Stimulated activated CD4-positive, alpha-beta T cell treated with anti-CD3 and anti-CD28 coated beads, Interleukin-4, amount 100 ng/mL, for 24 hours (primary cell): Measurements from ENCODE around the gene FHDC1.

Source experiments
- DNase-seq: peaks from one replicate; pipeline ENCODE4 v3.0.0-alpha.2; 2020

The FHDC1 gene

DNA sequence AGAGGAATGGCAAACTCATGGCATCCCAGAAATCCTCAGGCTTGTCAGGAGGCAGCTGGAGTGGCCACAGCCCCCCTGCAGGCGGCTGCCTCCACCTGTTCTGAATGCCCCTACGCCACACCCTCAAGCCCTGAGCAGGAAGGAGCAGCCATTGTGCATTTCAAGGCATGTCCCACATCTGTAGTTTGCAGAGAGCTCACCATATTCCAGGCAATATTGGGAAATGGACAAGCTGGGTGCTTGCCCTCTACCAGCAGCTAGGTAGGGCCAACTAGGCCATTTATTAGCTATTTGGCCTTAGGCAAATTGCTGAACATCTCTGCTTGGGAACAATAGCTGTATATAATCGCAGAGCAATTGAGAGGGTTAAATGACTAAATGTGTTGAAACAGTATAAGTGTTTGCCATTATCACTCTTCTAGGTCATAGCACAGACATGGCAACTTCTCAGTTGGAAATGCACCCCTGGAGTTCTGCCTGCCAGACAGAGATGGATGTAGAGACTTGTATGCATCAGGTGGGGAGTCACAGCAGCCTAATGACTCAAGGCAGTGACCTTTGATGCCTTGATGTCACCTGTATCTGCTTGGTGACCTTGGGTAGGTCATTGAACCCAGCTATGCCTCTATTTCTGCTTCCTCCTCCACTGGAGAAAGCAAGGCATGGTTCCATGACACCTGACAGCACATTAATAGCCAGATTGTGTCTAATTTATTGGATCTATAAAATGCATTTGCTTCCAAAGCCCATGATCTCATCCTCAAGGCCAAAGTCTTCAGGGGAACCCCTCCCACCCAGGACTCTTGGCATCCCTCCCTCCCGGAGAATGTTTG, 52.8 kb downstream of the FHDC1 start:
- no peak for DNase-seq

DNA sequence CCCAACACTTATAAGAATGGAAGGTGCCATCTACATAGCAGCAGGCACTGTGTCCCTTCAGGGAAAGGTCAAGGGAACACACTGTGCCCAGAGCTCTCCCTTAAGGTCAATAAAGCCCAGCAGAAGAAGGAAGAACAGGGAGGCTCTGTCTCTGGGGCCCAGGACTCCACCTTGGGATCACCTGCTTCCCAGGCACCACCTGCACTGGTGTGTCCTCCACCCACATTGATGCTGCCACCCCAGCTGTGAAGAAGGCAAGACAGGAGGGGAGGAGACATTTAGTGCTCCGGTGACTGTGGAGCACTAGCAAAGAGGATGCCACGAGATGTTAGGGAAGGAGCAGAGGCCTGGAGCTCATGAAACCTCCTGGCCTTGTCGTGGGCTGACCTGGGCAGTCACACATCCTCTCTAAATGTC, 53.4 kb downstream of the FHDC1 start:
- no peak for DNase-seq

DNA sequence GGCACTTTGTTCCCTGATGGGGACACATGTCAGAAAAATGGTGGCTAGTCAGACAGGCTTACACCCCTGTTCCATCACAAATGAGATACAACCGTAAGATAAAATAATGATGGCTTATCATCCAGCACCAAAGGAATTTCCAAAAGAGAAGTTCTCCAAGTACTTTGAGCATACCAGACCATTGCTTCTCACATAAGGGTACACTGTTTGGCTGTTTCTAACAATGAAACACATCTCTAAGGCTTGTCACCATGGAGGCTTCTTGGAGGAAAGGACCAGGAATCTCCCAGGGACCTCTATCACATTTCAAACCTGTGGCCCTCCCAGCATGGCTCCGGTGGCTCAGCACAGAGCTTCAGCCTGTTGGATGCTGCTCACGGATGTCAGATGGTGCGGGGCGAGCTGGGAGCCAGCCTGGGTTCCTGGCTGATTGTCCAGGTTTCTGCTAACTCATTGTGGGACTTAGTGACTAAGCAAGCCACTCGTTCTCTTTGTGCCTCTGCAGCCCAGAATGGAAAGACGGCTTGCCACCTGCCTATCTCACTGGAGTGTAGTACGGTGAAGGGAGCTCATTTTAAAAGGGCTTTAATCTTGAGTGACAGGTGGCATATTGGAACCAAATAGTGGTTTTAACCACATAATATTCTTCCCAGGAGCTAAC, 54.5 kb downstream of the FHDC1 start:
- no peak for DNase-seq

DNA sequence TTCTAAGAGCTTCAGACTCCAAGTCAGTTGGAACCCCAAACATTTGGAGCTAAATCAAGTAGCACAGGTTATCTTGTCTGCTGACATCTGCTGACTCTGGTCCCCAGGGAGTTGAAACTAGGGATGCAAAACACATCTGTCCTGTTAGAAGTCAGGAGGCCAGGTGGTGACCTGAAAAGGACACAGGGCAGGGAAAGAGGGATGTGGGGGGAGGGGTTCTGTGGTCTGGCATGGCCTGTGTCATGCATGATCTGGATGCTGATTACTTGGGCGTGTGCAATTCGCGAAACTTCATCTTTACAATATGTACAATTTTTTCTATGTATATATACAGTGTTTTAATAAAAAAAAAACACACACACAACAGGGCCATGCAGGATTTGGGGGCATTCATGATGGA, 55.3 kb downstream of the FHDC1 start:
- DNase-seq, result no peak

DNA sequence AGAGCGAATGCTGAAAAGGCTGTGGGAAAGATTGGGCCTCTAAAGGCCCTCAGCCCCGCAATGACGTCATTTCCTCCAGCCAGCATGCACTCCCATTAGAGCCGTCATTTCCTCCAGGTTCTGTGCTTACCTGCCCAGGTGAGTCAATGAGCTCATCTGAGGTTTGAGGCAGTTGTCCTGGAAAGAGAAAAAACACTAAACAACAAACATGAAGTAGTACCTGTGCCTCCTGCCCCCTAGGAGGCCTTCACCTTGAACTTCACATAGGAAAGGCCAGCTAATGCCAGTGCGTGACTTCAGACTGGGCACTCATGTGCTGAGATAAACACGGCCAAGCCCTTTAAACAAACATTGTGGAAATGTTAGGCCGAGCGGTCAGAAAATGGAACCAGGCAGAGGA, 55.9 kb downstream of the FHDC1 start:
- no peak for DNase-seq

DNA sequence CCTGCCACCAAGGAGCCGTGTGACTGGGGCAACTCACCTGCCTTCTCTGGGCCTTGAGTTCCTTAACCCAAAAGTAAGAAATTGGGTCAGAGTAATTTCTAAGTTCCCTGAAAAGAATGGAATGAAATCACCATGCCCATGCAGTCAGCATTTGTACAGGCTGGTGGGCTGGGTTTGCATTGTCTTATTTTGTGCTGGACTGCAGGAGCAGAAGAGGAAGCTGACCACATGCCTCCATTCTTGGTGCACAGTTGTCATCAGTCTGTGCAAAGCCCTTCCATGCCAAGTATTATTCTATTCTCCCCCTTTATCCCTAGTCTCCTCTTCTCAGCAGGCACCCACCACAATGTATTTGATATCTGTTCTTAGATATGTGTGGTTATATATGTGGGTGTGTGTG, 56.3 kb downstream of the FHDC1 start:
- DNase-seq, result no peak

- no peak for DNase-seq
Observed at GRCh38 chr4:152994038-152994437, 57.9 kb downstream of the FHDC1 start.

DNA sequence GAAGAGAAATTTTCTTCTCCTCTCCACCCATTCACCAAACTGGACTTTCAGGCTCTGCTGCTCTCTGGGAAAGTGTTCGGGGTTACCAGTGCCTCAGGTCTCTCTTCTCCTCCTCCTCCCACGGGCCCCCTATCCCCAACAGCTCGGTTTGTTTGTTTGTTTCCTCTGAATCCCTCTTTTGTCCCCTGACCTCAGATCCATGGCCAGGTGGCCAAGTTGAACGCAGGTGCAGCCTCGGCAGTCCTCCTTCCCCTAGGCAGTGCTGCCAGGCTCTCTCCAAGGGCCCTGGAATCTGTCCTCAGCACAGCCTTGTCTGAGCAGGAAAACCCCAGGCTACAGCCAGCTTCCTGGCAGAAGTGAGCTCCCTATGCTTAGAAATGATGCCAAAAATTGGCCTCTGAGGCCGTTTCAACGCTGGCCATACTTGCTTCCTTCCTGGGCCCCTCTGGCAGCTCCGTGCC, 60.0 kb downstream of the FHDC1 start:
- DNase-seq, result no peak

GRCh38 chr4:152996672-152997071, 60.5 kb downstream of the FHDC1 start:
- DNase-seq, result no peak

DNA sequence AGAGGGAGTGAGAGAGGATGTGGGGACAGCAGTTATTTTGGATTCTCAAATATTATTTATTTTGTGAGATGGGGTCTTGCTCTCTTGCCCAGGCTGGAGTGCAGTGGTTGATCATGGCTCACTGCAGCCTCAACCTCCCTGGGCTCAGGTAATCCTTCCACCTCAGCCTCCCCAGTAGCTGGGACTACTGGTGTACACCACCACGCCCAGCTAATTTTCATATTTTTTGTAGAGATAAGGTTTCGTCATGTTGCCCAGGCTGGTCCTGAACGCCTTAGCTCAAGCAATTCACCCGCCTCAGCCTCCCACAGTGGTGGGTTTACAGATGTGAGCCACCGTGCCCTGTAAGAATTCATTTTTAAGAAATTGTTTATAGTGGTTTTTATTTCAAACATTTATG, 61.2 kb downstream of the FHDC1 start:
- no peak for DNase-seq

DNA sequence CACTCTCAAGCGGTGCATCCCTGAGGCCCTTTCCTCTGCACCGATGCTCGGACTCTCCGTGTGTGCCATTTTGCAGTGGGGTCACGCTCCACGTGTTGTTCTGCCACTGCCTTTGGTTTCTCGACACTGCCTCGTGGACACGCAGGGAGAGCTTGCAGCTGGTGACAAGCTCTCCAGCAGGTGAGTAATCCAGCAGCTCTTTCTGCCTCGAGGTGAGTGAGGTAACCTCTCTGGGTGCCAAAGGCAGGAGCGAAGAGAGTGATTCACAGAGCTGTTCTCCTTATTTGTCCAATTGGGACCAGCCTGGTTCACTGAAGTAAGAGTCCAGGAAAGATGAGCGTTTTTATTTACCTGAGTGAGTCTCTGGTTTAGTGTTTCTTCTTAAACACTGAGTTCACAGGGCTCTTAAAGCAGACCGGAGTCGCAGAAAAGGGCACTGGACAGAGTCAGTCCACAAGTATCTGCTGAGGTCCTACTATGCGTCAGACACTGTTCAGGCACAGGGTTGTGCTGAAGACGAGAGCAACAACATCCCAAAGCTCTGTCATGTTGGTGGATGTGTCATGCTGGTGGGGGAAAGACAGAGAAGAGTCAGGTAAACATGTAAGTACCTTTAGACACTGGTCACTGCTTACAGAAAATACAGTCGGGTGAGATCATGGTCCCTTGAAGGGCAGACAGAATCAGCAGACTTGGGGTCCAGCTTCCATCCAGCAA, 61.8 kb downstream of the FHDC1 start:
- DNase-seq, result no peak

GRCh38 chr4:152998861-152999260, 62.7 kb downstream of the FHDC1 start:
- no peak for DNase-seq

DNA sequence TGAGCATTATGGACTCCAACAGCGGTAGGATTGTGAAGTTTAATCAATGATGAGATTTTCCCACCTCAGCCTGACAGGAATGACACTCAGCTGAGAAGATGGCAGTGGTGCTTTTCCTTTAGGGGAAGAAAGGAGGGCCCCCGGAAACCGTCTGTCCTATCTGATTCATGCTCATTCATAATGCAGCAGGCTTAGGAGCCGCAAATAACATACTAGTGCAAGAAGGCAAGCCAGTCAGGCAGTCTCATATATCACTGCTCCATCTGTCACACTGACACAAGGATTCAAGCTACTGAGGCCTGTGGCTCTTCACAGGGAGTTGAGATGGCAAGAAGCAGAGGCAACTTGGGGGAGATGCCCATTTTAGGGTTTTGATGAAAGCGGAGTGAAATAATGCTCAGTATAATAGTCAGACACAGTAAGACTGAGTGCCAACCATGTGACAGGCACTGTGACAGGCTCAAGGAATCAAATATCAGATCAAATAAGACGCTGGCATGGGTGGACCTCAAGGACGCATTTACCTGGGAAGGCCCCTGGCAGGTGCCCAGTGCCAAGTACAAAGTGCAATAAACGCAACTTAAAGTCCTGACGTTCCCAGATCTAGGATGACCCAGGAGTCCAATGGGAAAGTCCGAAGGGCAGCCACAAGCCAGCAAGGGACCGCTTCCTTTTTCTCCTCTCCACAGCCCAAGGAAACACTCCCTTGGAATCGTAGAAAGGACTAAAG, 63.4 kb downstream of the FHDC1 start:
- no peak for DNase-seq

- no peak for DNase-seq
Observed at GRCh38 chr4:153000076-153000420, 63.9 kb downstream of the FHDC1 start.

- no peak for DNase-seq
Observed at GRCh38 chr4:153001626-153002025, 65.5 kb downstream of the FHDC1 start.

GRCh38 chr4:153002110-153002509, 66.0 kb downstream of the FHDC1 start:
- no peak for DNase-seq

- DNase-seq, result no peak
Observed at GRCh38 chr4:153004081-153004850, 68.1 kb downstream of the FHDC1 start.

- no peak for DNase-seq
Observed at GRCh38 chr4:153005899-153006381, 69.8 kb downstream of the FHDC1 start.

DNA sequence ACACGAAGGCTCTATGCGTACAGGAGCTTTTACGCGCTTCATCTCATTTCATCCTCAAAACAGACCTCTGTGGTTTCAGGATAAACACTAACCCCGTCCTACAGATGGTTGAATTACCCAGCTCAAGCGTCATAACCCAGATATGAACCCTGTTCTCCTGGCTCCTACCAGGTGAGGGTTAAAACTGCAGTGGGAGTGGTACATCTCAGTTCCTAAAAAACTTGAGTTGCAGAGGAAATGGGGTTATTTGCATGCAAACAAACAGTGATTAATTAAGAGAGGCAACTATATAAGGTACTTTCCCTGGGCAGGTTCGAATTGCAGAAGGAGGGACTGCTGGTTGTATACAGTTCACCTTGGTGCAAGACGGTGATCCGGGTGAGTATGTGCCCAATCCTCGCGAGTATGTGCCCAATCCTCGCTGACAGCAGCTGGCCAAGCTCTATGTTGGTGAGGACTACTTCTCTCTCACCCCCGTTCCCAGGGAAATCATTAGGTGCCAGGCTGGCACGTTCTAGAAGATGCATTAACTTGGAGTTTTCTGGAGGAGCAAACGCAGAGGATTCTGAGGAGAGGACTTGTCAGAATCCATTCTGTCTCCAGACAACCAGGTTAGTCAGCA, 72.6 kb downstream of the FHDC1 start:
- no peak for DNase-seq

GRCh38 chr4:153010146-153010545, 74.0 kb downstream of the FHDC1 start:
- DNase-seq, result no peak

DNA sequence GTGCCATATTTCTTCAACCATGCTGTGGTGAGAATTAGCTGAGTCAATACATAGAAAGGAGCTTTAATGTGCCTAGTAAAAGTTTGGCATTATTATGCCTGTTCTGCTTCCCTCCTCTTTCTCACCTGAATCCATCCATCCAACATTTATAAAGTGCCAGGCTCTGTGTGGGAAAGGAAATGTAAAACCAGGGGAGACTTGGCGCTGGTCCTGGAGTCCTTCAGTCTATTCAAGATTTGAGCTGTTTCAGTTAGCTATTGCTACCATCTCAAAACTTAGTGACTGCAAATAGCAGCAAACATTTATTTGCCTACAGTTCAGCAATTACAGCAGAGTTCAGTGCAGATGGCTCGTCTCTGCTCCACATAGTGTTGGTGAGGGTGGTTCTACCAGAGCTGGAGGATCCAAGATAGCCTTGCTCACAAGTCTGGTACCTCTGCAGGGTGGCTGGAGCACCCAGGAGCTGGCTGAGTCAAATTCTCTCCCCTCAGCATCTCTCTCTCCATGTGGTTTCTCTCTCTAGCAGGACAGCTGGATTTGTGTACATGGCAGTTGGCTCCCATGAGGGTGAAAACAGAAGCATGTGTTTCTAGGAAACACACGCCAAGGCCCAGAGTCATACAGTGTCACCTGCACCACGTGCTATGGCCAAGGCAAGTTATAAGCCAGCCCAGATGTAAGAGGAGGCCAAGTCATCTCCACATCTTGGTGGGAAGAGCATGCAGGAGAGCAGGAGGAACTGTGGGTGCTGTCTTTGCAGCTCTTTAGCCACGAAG, 77.3 kb downstream of the FHDC1 start:
- DNase-seq, result no peak
